Endothelial cell (in vitro differentiated cells): Measurements from ENCODE around the gene NEDD1. TPM values are rescaled to one million over a fixed set of nuclear protein-coding genes. Genes with fewer than 3 reads are reported as not detected.
A peak's percentile ranks its signal among the peaks of the same experiment; 100 is the strongest.

Experiments used
- DNase-seq: peaks from one replicate; pipeline ENCODE4 v3.0.0; 2021; ENCODE audit warnings: low spot score
- H3K27ac Mint-ChIP-seq: one replicate; pipeline ENCODE4 v1.8.0; 2021; ENCODE audit warnings: mixed read lengths, inconsistent platforms; ENCODE audit not compliant: unreplicated experiment
- H3K27me3 Mint-ChIP-seq: one replicate; pipeline ENCODE4 v1.8.0; 2021; ENCODE audit warnings: mild to moderate bottlenecking, moderate library complexity, mixed read lengths, inconsistent platforms; ENCODE audit not compliant: unreplicated experiment
- H3K36me3 Mint-ChIP-seq: one replicate; pipeline ENCODE4 v1.8.0; 2021; ENCODE audit warnings: mild to moderate bottlenecking, low read depth, mixed read lengths, inconsistent platforms; ENCODE audit not compliant: unreplicated experiment
- H3K4me1 Mint-ChIP-seq: one replicate; pipeline ENCODE4 v1.8.0; 2021; ENCODE audit warnings: mild to moderate bottlenecking, mixed read lengths, inconsistent platforms; ENCODE audit not compliant: unreplicated experiment
- H3K4me3 Mint-ChIP-seq: one replicate; pipeline ENCODE4 v1.8.0; 2021; ENCODE audit warnings: mild to moderate bottlenecking, mixed read lengths, inconsistent platforms; ENCODE audit not compliant: unreplicated experiment
- H3K9me3 Mint-ChIP-seq: one replicate; pipeline ENCODE4 v1.8.0; 2021; ENCODE audit warnings: mixed read lengths, inconsistent platforms; ENCODE audit not compliant: unreplicated experiment
- CTCF ChIP-seq: fragments of 200-600 bp; sonication (generic); IDR thresholded peaks from one replicate; pipeline ENCODE4 v1.5.0; 2021; ENCODE audit warnings: antibody characterized with exemption; ENCODE audit not compliant: unreplicated experiment
- total RNA-seq: library from RNA; stranded (reverse); fragmentation: NEBNext Ultra II Directional; extraction: Animal tissue kit (Norgen Biotek cat#: 25700); gene quantifications from one replicate; pipeline ENCODE4 v1.2.1, GENCODE V29; 2021; ENCODE audit not compliant: unreplicated experiment

Gene NEDD1
- total RNA-seq, 1 donor from 2014 or later, result 18.4 TPM

GRCh38 chr12:96979532-96979931, 72.5 kb downstream of the NEDD1 start:
- no peaks in the 10 kb centered on the region for H3K36me3 Mint-ChIP-seq
- peaks cover 3% of the 10 kb centered on the region for H3K27me3 Mint-ChIP-seq
- no peaks in the 10 kb centered on the region for H3K9me3 Mint-ChIP-seq
- TF ChIP-seq CTCF, result no peak
- no peak for DNase-seq
- H3K4me1 Mint-ChIP-seq, result peaks cover 5% of the 10 kb centered on the region
- H3K4me3 Mint-ChIP-seq, result no peak overlapping the region
- no peak overlapping the region for H3K27ac Mint-ChIP-seq

GRCh38 chr12:96980991-96981414, 73.9 kb downstream of the NEDD1 start:
- Mint-ChIP-seq H3K27ac (peak overlapping the region; percentile 54), H3K4me3 (no peak overlapping the region), H3K27me3 (peaks cover 3% of the 10 kb centered on the region), H3K9me3 (no peaks in the 10 kb centered on the region), H3K36me3 (no peaks in the 10 kb centered on the region), H3K4me1 (peaks cover 5% of the 10 kb centered on the region)
- no peak for TF ChIP-seq CTCF
- DNase-seq, result no peak

- no peak for TF ChIP-seq CTCF
- peak overlapping the region; percentile 52 for H3K27ac Mint-ChIP-seq
- H3K27me3 Mint-ChIP-seq, result peaks cover 3% of the 10 kb centered on the region
- peaks cover 5% of the 10 kb centered on the region for H3K4me1 Mint-ChIP-seq
- no peak overlapping the region for H3K4me3 Mint-ChIP-seq
- DNase-seq, result no peak
- no peaks in the 10 kb centered on the region for H3K36me3 Mint-ChIP-seq
- no peaks in the 10 kb centered on the region for H3K9me3 Mint-ChIP-seq
Observed at GRCh38 chr12:96981911-96982310, 74.9 kb downstream of the NEDD1 start.

GRCh38 chr12:96982671-96983070, 75.6 kb downstream of the NEDD1 start:
- Mint-ChIP-seq H3K27ac (peak overlapping the region; percentile 52), H3K9me3 (no peaks in the 10 kb centered on the region), H3K4me3 (no peak overlapping the region), H3K4me1 (peaks cover 9% of the 10 kb centered on the region), H3K27me3 (peaks cover 3% of the 10 kb centered on the region), H3K36me3 (no peaks in the 10 kb centered on the region)
- no peak for TF ChIP-seq CTCF
- no peak for DNase-seq

- peaks cover 3% of the 10 kb centered on the region for H3K27me3 Mint-ChIP-seq
- H3K27ac Mint-ChIP-seq, result no peak overlapping the region
- H3K4me3 Mint-ChIP-seq, result peak overlapping the region; percentile 79
- peaks cover 28% of the 10 kb centered on the region for H3K4me1 Mint-ChIP-seq
- no peaks in the 10 kb centered on the region for H3K36me3 Mint-ChIP-seq
- peak; percentile 57 for DNase-seq
- H3K9me3 Mint-ChIP-seq, result no peaks in the 10 kb centered on the region
- TF ChIP-seq CTCF, result peak; percentile 93
Observed at GRCh38 chr12:96985515-96986362, 78.7 kb downstream of the NEDD1 start.
